NCI-H2227 (cell line): ENCODE measurements around the gene BEND3.
A peak's percentile ranks its signal among the peaks of the same experiment; 100 is the strongest.
"Not testable (repeated sequence)": the region's sequence is repeated elsewhere in the genome, so short reads cannot be mapped to it uniquely, and the experiment has no call there.

Experiments used
- DNase-seq: peaks from one replicate; lab custom pipeline; 2025; ENCODE audit not compliant: unreplicated experiment; lab: John Stamatoyannopoulos, UW

BEND3 gene

DNA sequence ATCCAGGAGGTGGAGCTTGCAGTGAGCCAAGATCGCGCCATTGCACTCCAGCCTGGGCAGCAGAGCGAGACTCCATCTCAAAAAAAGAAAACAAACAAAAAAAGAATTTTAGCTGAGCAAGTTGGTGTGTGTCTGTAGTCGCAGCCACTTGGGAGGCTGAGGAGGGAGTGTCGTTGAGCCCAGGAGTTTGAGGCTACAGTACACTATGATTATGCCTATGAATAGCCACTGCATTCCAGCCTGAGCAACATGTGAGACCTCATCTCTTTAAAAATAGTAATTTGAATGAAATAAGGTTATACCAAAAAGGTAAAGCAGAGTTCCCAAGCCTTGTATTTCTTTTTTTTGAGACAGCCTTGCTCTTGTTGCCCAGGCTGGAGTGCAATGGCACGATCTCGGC lies 67.5 kb downstream of the BEND3 start:
- no peak for DNase-seq

DNA sequence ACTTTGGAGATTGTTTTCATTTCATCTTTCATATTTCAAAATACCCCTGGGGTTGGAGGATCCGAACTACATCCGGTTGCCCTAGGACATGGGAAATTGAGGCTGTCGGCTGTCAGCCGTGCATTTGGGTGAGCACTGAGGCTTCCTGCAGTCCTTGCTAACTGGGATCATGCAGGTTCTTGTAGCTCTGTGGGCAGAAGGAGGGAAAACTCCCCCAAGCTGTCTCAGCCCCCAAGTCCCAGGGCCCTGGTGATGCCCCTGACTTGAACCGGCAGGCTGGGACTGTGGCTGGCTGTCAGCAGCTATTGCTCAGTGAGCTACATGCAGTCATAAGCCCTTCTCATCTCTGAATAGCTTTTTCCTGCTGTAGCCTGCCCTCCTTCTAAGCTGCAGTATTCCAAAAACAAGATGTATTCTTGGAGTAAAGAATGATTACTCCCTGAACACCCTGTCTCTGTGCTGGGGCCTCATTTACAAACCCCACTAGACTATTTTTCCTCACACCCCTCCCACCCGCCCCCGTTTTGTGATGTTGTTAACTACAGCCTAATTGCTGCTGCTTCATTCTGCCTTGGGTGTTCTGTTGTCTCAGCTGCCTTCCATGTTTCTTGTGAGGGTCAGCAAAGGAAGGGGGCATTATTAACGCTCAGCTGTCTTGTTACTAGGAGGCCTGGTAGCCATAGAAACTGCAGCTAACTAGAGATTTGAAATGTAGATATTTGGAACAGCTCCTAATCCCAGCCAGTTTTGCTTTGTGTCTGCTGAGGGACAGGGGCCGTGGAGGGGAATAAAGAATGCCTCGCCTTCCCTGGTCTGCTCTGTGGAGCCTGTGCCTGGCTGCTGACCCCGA lies 69.3 kb downstream of the BEND3 start:
- peak; percentile 56 for DNase-seq

DNA sequence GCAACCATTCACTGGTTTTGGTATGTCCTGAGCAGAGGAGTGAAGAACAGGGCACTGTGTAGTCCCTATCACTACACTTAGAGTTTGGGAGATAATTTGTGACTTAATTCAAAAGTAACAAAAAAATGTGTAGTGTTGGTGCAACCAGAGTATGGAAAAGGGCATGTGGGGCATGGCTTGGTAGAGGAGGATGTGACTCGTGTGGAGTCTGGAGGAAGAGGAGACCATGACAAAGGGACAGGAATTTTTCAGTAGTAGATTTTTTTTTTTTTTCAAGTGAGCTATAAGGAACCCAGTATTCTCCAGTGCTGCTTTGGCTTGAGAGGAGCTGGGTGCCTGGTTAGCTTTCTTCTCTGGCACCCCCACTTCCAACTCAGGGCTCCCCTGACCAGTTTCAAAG lies 82.2 kb downstream of the BEND3 start:
- DNase-seq: no peak

DNA sequence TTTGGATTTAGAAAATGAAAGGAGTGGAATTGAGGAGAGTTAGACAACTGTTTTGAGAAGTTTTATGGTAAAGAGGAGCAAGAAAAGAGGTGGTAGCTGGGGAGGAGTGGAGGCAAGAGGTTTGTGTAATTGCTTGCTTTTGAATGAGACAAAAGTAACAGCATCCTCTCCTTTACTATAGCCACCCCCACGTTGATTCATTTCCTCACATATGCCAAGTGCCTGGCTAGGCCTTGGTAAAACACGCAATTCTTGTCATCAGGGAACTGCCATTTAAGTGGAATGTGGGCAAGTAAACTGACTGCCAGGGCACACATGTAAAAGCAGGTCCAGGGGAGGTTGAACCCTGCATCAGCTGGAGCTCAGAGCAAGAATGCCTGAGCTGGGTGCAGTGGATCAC lies 83.3 kb downstream of the BEND3 start:
- peak; percentile 12 for DNase-seq

DNA sequence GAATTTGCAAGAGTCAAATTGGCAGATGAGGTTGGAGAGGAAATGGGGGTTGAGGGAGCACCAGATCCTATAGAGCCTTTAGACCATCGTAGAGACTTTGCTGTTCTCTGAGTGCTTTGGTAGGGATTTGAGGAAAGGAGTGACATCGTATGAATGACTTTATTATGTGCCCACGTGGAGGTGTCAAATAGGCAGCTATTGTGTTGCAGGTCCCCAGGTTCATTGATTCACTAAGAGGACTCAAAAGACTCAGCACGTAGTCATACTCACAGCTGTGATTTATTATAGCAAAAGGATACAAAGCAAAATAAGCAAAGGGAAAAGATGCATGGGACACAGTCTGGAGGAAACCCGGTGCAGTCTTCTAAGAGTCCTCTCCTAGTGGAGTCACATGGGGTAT lies 85.2 kb downstream of the BEND3 start:
- no peak for DNase-seq

DNA sequence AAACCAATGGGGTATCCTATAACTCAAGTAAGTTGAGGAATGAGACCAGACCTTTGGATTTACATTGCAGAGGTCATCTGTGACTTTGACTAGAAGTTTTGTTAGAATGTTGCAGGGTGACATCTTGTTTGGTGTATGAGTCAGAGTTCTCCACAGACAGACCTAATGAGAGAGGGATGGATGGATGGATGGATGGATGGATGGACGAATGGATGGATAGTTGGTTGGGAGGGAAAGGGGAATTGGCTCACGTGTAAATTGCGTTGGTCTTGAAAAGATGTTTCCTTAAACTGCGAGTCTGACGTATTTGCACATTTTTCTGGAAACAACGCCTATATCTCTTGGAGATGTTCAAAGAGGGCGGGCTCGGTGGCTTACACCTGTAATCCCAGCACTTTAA lies 88.3 kb downstream of the BEND3 start:
- DNase-seq: no peak

DNA sequence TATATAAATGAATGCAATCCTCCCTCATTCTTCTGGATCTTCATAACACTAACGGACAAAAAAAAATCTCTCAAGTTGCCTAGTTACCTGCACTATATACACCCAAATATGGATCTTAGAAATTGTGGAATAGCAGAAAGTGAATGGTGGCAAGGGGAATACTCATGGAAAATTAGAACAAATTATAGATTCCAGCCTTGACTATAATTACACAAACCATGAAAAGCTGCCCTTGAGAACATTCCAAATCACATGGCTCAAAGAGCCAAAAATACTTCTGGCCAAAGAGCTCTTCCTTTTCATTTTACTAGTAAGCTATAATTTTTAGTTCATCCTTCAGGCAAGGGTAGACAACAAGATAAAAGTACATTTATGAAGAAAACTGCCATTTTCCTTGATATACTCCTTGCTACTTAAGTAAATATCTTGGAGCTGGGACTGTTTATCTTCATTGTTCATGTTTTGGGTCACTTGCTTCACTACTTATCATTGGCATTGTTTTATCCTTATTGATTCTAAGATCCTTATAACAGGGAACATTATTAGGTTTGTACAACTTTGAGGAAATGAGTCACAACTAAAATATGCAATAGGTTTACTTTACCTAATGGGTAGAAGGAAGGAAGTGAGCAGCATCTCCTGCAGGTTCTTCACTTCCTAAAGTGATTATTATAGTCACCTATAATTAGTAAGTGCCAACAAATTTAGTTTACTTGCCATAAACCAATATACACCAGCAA lies 93.7 kb downstream of the BEND3 start:
- DNase-seq: peak; percentile 52

DNA sequence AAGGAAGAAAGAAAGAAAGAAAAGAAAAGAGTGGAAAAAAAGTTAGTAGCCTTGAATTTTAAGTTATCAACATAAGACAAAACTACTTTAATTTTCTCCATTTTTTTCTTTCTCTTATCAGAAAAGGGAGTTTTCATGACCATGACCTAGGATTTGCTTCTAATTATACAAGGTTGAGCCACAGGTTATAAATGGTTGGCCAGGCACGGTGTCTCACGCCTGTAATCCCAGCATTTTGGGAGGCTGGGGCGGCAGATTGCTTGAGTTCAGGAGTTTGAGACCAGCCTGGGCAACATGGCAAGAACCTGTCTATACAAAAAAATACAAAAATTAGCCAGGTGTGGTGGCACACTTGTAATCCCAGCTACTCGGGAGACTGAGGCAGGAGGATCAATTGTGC lies 95.1 kb downstream of the BEND3 start:
- no peak for DNase-seq

DNA sequence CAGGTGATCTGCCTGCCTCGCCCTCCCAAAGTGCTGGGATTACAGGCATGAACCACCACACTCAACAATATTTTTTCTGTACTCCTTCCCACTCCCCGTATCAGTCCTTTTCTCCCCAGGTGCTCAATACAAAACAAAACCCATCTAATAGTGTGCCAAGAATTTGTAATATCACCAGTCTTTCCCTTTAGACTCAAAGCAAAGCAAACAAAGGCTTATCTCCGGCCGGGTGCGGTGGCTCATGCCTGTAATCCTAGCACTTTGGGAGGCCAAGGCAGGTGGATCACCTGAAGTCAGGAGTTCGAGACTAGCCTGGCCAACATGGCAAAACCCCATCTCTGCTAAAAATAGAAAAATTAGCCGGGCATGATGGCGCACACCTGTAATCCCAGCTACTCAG lies 95.7 kb downstream of the BEND3 start:
- DNase-seq: not testable (repeated sequence)

DNA sequence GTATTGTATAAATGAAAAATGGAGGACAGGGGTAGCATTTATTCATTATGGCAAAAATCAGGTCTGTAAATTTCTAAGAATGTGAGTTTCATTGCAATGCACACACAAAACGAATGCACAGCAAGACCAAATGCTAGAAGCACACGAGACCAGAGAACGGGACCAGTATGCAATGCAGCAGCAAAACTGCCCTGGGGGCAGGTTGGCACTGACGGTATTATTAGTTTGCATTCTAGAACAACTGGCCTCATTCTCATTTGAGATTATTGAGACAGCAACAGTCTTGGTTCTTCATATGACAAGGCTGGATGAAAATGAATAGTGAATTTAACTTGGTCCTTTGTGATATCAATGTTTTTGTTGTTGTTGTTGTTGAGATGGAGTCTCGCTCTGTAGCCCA lies 96.3 kb downstream of the BEND3 start:
- DNase-seq: no peak
